ENCODE measurements around the gene KRTAP4-12.

DNA sequence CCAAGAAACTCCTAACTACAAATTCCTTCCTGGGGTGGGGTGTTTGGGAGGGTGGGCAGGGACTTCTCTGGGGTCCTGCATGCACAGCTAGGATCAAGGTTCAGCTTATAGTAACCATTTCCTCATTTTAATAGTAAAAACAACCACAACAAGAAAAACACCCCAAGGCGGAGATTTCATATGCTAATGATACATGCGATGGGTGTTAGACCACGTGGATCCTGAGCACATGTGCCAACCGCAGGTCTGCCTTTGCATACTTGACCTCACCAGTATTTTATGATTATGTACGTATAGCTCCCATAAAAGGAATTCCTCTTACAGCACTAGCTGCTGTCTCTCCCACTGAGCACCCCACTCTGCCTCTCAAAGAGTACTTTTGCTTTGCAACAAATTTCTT lies 7.7 kb downstream of the KRTAP4-12 start:
- TF ChIP-seq, protein P1, sequence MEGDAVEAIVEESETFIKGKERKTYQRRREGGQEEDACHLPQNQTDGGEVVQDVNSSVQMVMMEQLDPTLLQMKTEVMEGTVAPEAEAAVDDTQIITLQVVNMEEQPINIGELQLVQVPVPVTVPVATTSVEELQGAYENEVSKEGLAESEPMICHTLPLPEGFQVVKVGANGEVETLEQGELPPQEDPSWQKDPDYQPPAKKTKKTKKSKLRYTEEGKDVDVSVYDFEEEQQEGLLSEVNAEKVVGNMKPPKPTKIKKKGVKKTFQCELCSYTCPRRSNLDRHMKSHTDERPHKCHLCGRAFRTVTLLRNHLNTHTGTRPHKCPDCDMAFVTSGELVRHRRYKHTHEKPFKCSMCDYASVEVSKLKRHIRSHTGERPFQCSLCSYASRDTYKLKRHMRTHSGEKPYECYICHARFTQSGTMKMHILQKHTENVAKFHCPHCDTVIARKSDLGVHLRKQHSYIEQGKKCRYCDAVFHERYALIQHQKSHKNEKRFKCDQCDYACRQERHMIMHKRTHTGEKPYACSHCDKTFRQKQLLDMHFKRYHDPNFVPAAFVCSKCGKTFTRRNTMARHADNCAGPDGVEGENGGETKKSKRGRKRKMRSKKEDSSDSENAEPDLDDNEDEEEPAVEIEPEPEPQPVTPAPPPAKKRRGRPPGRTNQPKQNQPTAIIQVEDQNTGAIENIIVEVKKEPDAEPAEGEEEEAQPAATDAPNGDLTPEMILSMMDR (optimal IDR thresholded peaks at IDR 0.05 in 1 of 3, IDR thresholded peaks at IDR 0.05 in 1 of 3, conservative IDR thresholded peaks at IDR 0.05 in 1 of 3; ENCODE audit: extremely low read depth in 1 of 3, insufficient read depth in 2 of 3, low read length in 3 of 3), result no peak
- no peak for TF ChIP-seq EZH2 (IDR thresholded peaks at IDR 0.05; ENCODE audit: low read length)
